HG03354 (cell line): ENCODE data around the gene MDM2.
A peak's percentile ranks its signal among the peaks of the same experiment; 100 is the strongest.

Source experiments
- ATAC-seq: cut with Tn5 transposase; IDR thresholded peaks from one replicate; pipeline ENCODE4 v1.9.1; 2021; ENCODE audit warnings: mild to moderate bottlenecking; ENCODE audit not compliant: unreplicated experiment, poor library complexity, severe bottlenecking

Gene MDM2

GRCh38 chr12:68842123-68842522 is 34.1 kb downstream of the MDM2 start:
- ATAC-seq: no peak

- no peak for ATAC-seq
Observed at GRCh38 chr12:68842784-68843567, 35.0 kb downstream of the MDM2 start.

GRCh38 chr12:68844318-68844745 is 36.4 kb downstream of the MDM2 start:
- ATAC-seq: no peak

- ATAC-seq: no peak
Observed at GRCh38 chr12:68844788-68845695, 37.1 kb downstream of the MDM2 start.

- ATAC-seq: no peak
Observed at GRCh38 chr12:68846811-68847210, 38.8 kb downstream of the MDM2 start.

- no peak for ATAC-seq
Observed at GRCh38 chr12:68850390-68850789, 42.4 kb downstream of the MDM2 start.

- ATAC-seq: no peak
Observed at GRCh38 chr12:68851592-68852306, 43.8 kb downstream of the MDM2 start.

- no peak for ATAC-seq
Observed at GRCh38 chr12:68853396-68854077, 45.6 kb downstream of the MDM2 start.

GRCh38 chr12:68854078-68854468 is 46.1 kb downstream of the MDM2 start:
- ATAC-seq: no peak

GRCh38 chr12:68854554-68854953 is 46.6 kb downstream of the MDM2 start:
- ATAC-seq: no peak

- no peak for ATAC-seq
Observed at GRCh38 chr12:68855111-68855510, 47.1 kb downstream of the MDM2 start.

- no peak for ATAC-seq
Observed at GRCh38 chr12:68855771-68856170, 47.8 kb downstream of the MDM2 start.

- no peak for ATAC-seq
Observed at GRCh38 chr12:68856510-68856909, 48.5 kb downstream of the MDM2 start.

- ATAC-seq: no peak
Observed at GRCh38 chr12:68861890-68862289, 53.9 kb downstream of the MDM2 start.

GRCh38 chr12:68863109-68863770 is 55.3 kb downstream of the MDM2 start:
- ATAC-seq: peak; percentile 8

- peak; percentile 85 for ATAC-seq
Observed at GRCh38 chr12:68863886-68864454, 56.0 kb downstream of the MDM2 start.

GRCh38 chr12:68864604-68865003 is 56.6 kb downstream of the MDM2 start:
- no peak for ATAC-seq

- ATAC-seq: no peak
Observed at GRCh38 chr12:68865399-68866164, 57.6 kb downstream of the MDM2 start.
